ENCODE measurements around the gene BMERB1.

The BMERB1 gene

GRCh38 chr16:15616012-15616411 is 181.6 kb downstream of the BMERB1 start:
- no peak for DNase-seq

- no peak for DNase-seq
Observed at GRCh38 chr16:15616475-15617165, 182.2 kb downstream of the BMERB1 start.

GRCh38 chr16:15617901-15618300 is 183.5 kb downstream of the BMERB1 start:
- no peak for DNase-seq

- no peak for DNase-seq
Observed at GRCh38 chr16:15618392-15618791, 184.0 kb downstream of the BMERB1 start.

GRCh38 chr16:15620611-15621195 is 186.3 kb downstream of the BMERB1 start:
- no peak for DNase-seq

- DNase-seq: no peak
Observed at GRCh38 chr16:15621456-15621855, 187.1 kb downstream of the BMERB1 start.

- no peak for DNase-seq
Observed at GRCh38 chr16:15621889-15622288, 187.5 kb downstream of the BMERB1 start.

GRCh38 chr16:15631730-15632409 is 197.5 kb downstream of the BMERB1 start:
- DNase-seq: no peak

GRCh38 chr16:15635926-15636325 is 201.5 kb downstream of the BMERB1 start:
- DNase-seq: no peak

GRCh38 chr16:15636392-15636873 is 202.0 kb downstream of the BMERB1 start:
- no peak for DNase-seq
